Measurements from ENCODE around the gene FOXD4. TPM values are rescaled to one million over a fixed set of nuclear protein-coding genes. Genes with fewer than 3 reads are reported as not detected.
"Not testable (repeated sequence)": the region's sequence is repeated elsewhere in the genome, so short reads cannot be mapped to it uniquely, and the experiment has no call there.

FOXD4 gene
- total RNA-seq, 1 donor from 2014 or later = 0.49 TPM

GRCh38 chr9:110672-111071 lies 7.5 kb downstream of the FOXD4 start:
- not testable (repeated sequence) for H3K4me1 Mint-ChIP-seq (ENCODE audit: unreplicated experiment); DNase-seq (ENCODE audit: low spot score); H3K4me3 Mint-ChIP-seq (ENCODE audit: unreplicated experiment); H3K36me3 Mint-ChIP-seq (ENCODE audit: low read depth, unreplicated experiment); H3K9me3 Mint-ChIP-seq (ENCODE audit: unreplicated experiment); H3K27ac Mint-ChIP-seq (ENCODE audit: unreplicated experiment)
- peaks cover 11% of the 10 kb centered on the region for H3K27me3 Mint-ChIP-seq (ENCODE audit: unreplicated experiment)

- H3K4me1 Mint-ChIP-seq (ENCODE audit: unreplicated experiment); H3K27me3 Mint-ChIP-seq (ENCODE audit: unreplicated experiment); H3K27ac Mint-ChIP-seq (ENCODE audit: unreplicated experiment); H3K36me3 Mint-ChIP-seq (ENCODE audit: low read depth, unreplicated experiment); DNase-seq (ENCODE audit: low spot score); H3K4me3 Mint-ChIP-seq (ENCODE audit: unreplicated experiment); H3K9me3 Mint-ChIP-seq (ENCODE audit: unreplicated experiment): not testable (repeated sequence)
Observed at GRCh38 chr9:109540-109939, 8.7 kb downstream of the FOXD4 start.

GRCh38 chr9:108742-109495 lies 9.3 kb downstream of the FOXD4 start:
- DNase-seq (ENCODE audit: low spot score); H3K4me3 Mint-ChIP-seq (ENCODE audit: unreplicated experiment); H3K9me3 Mint-ChIP-seq (ENCODE audit: unreplicated experiment); H3K36me3 Mint-ChIP-seq (ENCODE audit: low read depth, unreplicated experiment); H3K4me1 Mint-ChIP-seq (ENCODE audit: unreplicated experiment); H3K27ac Mint-ChIP-seq (ENCODE audit: unreplicated experiment); H3K27me3 Mint-ChIP-seq (ENCODE audit: unreplicated experiment): not testable (repeated sequence)

GRCh38 chr9:105991-106390 lies 12.2 kb downstream of the FOXD4 start:
- H3K36me3 Mint-ChIP-seq (ENCODE audit: low read depth, unreplicated experiment); H3K27me3 Mint-ChIP-seq (ENCODE audit: unreplicated experiment); H3K4me1 Mint-ChIP-seq (ENCODE audit: unreplicated experiment); H3K4me3 Mint-ChIP-seq (ENCODE audit: unreplicated experiment); H3K27ac Mint-ChIP-seq (ENCODE audit: unreplicated experiment); DNase-seq (ENCODE audit: low spot score); H3K9me3 Mint-ChIP-seq (ENCODE audit: unreplicated experiment): not testable (repeated sequence)

GRCh38 chr9:100430-100829 lies 17.8 kb downstream of the FOXD4 start:
- H3K9me3 Mint-ChIP-seq (ENCODE audit: unreplicated experiment); H3K27ac Mint-ChIP-seq (ENCODE audit: unreplicated experiment); H3K4me1 Mint-ChIP-seq (ENCODE audit: unreplicated experiment); H3K27me3 Mint-ChIP-seq (ENCODE audit: unreplicated experiment); H3K36me3 Mint-ChIP-seq (ENCODE audit: low read depth, unreplicated experiment); H3K4me3 Mint-ChIP-seq (ENCODE audit: unreplicated experiment); DNase-seq (ENCODE audit: low spot score): not testable (repeated sequence)

- not testable (repeated sequence) for H3K4me1 Mint-ChIP-seq (ENCODE audit: unreplicated experiment); H3K27me3 Mint-ChIP-seq (ENCODE audit: unreplicated experiment); H3K27ac Mint-ChIP-seq (ENCODE audit: unreplicated experiment); H3K9me3 Mint-ChIP-seq (ENCODE audit: unreplicated experiment); H3K4me3 Mint-ChIP-seq (ENCODE audit: unreplicated experiment); H3K36me3 Mint-ChIP-seq (ENCODE audit: low read depth, unreplicated experiment); DNase-seq (ENCODE audit: low spot score)
Observed at GRCh38 chr9:99867-100266, 18.4 kb downstream of the FOXD4 start.

GRCh38 chr9:98775-99174 lies 19.4 kb downstream of the FOXD4 start:
- H3K9me3 Mint-ChIP-seq (ENCODE audit: unreplicated experiment); H3K27ac Mint-ChIP-seq (ENCODE audit: unreplicated experiment); H3K36me3 Mint-ChIP-seq (ENCODE audit: low read depth, unreplicated experiment); H3K27me3 Mint-ChIP-seq (ENCODE audit: unreplicated experiment); DNase-seq (ENCODE audit: low spot score); H3K4me1 Mint-ChIP-seq (ENCODE audit: unreplicated experiment); H3K4me3 Mint-ChIP-seq (ENCODE audit: unreplicated experiment): not testable (repeated sequence)

- H3K9me3 Mint-ChIP-seq (ENCODE audit: unreplicated experiment); H3K4me3 Mint-ChIP-seq (ENCODE audit: unreplicated experiment); H3K27ac Mint-ChIP-seq (ENCODE audit: unreplicated experiment); H3K36me3 Mint-ChIP-seq (ENCODE audit: low read depth, unreplicated experiment); DNase-seq (ENCODE audit: low spot score); H3K4me1 Mint-ChIP-seq (ENCODE audit: unreplicated experiment); H3K27me3 Mint-ChIP-seq (ENCODE audit: unreplicated experiment): not testable (repeated sequence)
Observed at GRCh38 chr9:94992-95391, 23.2 kb downstream of the FOXD4 start.

GRCh38 chr9:94323-94722 lies 23.9 kb downstream of the FOXD4 start:
- not testable (repeated sequence) for H3K36me3 Mint-ChIP-seq (ENCODE audit: low read depth, unreplicated experiment); H3K4me1 Mint-ChIP-seq (ENCODE audit: unreplicated experiment); DNase-seq (ENCODE audit: low spot score); H3K27me3 Mint-ChIP-seq (ENCODE audit: unreplicated experiment); H3K9me3 Mint-ChIP-seq (ENCODE audit: unreplicated experiment); H3K4me3 Mint-ChIP-seq (ENCODE audit: unreplicated experiment); H3K27ac Mint-ChIP-seq (ENCODE audit: unreplicated experiment)

- not testable (repeated sequence) for H3K27me3 Mint-ChIP-seq (ENCODE audit: unreplicated experiment); H3K36me3 Mint-ChIP-seq (ENCODE audit: low read depth, unreplicated experiment)
Observed at GRCh38 chr9:93909-94308, 24.3 kb downstream of the FOXD4 start.

GRCh38 chr9:90851-91250 lies 27.4 kb downstream of the FOXD4 start:
- H3K4me3 Mint-ChIP-seq (ENCODE audit: unreplicated experiment); H3K9me3 Mint-ChIP-seq (ENCODE audit: unreplicated experiment); H3K27ac Mint-ChIP-seq (ENCODE audit: unreplicated experiment); DNase-seq (ENCODE audit: low spot score); H3K36me3 Mint-ChIP-seq (ENCODE audit: low read depth, unreplicated experiment); H3K4me1 Mint-ChIP-seq (ENCODE audit: unreplicated experiment); H3K27me3 Mint-ChIP-seq (ENCODE audit: unreplicated experiment): not testable (repeated sequence)

More at GRCh38 chr9:93909-94308, 24.3 kb downstream of the FOXD4 start:
- not testable (repeated sequence) for H3K27ac Mint-ChIP-seq (ENCODE audit: unreplicated experiment); H3K9me3 Mint-ChIP-seq (ENCODE audit: unreplicated experiment); DNase-seq (ENCODE audit: low spot score); H3K4me3 Mint-ChIP-seq (ENCODE audit: unreplicated experiment); H3K4me1 Mint-ChIP-seq (ENCODE audit: unreplicated experiment)

- not testable (repeated sequence) for H3K27me3 Mint-ChIP-seq (ENCODE audit: unreplicated experiment); H3K9me3 Mint-ChIP-seq (ENCODE audit: unreplicated experiment); H3K4me1 Mint-ChIP-seq (ENCODE audit: unreplicated experiment); H3K4me3 Mint-ChIP-seq (ENCODE audit: unreplicated experiment); H3K36me3 Mint-ChIP-seq (ENCODE audit: low read depth, unreplicated experiment); H3K27ac Mint-ChIP-seq (ENCODE audit: unreplicated experiment); DNase-seq (ENCODE audit: low spot score)
Observed at GRCh38 chr9:88396-89037, 29.7 kb downstream of the FOXD4 start.

All from endothelial cell (in vitro differentiated cells).